SK-N-DZ (cell line): ENCODE results near the gene UNKL.

ENCODE experiments used
- DNase-seq: peaks from one replicate; pipeline ENCODE4 v3.0.0-alpha.2; 2015; ENCODE audit warnings: low spot score

Gene UNKL

DNA sequence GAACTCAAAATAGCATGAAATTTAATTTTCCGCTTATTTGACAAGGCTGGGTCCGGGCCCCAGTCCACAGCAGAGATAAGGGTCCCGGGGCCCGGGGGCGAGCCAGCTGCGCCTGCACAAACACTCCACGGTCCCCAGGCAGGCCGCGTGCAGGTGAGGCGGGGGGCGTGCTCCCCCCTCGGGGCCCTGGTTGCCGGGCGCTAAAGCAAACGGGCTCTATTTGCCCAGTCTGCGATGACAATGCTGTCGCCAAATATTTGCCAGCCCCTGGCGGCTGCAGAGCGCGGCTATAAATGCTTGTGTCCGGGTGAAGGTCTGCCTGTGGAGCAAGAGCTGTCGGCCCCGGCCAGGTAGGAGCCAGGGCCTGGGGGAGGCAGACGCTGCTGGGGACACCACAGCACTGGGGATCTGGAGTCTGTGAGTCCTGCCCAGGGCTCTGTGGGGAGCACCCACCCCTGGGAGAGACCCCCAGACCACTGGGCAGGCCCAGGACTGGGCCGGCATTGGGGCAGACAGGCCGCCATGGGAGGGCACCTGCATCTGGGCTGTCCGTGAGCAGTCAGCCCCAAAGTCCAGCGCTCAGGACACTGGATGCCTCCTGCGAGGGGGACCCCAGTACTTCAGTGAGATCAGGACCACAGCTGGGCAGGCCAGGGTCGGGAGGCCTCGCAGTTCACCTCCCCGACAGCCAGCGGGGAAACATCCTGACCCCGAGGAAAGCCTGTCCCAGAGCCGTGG lies 16.4 kb upstream of the UNKL start, which contains the start of gene PERCC1:
Gene PERCC1, plus strand, starts transcription at position 320 of the 738 bp plus-strand sequence. CDS start 1,516 bp downstream, outside the sequence.
- DNase-seq = peak; percentile 78

DNA sequence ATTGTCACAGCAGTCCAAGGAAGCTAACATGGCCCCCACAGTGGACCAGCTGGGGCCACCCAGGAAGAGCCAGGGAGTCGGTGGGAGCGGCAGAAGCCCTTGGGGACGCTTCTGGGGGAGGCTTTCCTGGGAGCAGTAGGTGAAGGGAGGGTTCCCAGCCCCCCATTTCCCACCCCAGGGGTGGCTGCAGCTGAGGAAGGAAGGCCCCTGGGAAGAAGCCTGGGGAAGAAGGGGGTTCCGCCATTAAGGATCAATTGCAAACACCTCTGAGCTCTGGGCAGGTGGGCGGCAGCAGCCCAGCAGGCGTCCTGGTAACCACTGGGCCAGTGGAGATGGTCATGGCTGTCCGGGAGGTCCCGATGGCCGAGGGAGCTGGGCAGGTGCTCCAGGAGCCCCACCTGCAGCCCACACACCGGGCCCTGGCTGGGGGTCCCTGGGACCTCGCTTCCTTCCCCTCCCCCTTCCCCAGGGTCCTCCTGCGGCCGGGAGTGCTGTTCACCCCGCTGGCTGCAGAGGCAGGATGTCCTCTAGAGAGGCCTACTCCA lies 15.8 kb upstream of the UNKL start:
- no peak for DNase-seq

DNA sequence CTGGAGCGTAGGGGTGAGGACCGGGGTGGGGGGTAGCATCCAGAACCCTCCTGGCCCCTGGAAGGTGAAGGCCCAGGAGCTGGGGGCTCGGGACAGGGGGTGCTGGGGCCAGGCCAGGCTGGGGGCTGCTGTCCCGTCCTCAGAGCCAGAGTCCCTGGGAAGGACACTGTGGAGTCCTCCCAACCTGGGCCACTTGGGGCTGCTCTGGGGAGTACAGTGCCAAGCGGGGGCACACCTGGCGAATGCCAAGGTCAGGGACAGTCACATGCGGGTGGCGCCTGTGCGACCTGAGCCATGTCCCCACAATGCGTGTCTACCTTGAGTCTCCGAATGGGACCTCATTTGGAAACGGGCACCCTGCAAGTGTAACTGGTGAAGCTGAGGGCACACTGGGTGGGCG lies 15.1 kb upstream of the UNKL start:
- DNase-seq = no peak

DNA sequence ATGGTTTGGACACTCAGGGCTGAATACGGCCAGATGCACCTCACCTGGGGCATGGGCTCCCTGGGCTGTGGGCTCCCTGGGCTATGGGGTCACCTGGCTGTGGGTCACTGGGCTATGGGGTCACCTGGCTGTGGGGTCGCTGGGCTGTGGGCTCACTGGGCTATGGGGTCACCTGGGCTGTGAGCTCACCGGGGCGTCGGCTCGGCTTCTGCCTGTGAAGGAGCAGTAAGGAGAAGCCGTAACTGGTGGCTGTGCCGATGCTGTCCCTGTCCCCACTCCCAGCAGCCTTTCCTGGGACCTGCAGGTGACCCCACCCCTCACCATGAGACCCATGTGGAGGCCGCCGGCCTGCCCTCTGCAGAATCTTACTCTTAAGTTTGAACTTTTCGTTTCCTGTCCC lies 14.5 kb upstream of the UNKL start:
- no peak for DNase-seq

DNA sequence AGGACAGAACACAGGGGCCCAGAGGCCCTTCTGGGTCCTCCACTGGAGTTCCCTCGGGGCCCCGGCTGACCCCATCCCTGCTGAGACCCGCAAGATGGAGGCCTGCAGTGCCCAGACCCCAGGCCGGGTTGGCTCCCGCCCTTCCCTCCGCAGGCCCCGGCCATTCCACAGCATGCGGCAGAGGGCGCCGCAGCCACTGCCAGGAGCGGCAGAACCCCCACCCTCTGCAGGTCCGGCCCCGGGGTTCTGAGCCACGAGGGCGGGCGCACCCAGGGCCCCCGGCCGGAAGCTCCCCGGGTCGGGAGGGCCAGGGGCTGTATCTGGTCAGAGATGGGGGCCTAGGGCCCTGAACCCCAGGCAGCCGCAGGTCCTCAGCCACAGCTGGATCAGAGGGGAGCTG lies 14.0 kb upstream of the UNKL start:
- no peak for DNase-seq

DNA sequence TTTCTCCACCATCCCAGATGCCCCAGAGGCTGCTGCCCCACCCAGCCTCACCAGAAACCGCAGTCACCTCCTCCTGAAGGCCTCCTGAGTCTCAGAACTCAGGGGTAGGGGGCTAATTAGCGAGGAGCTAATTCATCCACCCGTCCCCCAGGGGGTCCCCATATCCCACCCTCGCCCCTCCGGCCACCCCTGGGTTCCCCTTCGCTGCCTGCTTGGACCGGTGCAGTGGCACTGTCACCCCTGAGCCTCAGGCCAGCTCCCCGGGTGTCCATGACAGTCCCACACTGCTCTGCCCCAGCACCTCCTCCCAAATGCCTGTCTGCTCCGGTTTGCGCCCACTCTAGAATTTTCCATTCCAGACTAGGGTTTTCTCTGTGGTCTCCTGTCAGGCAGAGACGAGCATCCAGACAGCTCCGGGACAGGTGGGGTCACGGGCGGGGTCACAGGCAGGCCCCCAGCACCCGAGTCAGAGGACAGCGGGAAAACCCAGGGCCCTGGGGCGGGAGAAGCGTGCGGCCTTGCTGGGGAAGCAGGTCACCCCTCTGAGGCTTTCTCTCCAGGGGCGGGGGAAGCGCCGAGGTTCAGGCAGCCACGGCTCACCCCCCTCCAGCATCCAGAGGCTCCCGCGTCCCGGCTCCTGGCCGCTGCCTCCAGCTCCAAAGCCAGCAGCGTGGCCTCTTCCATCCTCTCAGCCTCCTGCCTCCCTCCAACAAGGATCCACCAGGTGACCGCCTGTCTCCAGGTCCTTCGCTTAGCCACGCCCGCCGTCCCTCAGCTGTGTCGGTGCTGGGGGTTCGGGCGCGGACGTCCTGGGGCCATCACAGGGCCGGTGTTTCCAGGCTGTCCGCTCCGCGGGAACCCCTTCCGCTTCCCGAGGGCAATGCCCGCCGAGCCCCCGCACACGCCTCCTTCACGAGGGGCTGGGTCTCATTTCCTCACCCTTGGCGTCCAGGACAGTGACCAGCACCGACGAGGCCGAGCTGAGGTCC lies 13.3 kb upstream of the UNKL start:
- DNase-seq = no peak

DNA sequence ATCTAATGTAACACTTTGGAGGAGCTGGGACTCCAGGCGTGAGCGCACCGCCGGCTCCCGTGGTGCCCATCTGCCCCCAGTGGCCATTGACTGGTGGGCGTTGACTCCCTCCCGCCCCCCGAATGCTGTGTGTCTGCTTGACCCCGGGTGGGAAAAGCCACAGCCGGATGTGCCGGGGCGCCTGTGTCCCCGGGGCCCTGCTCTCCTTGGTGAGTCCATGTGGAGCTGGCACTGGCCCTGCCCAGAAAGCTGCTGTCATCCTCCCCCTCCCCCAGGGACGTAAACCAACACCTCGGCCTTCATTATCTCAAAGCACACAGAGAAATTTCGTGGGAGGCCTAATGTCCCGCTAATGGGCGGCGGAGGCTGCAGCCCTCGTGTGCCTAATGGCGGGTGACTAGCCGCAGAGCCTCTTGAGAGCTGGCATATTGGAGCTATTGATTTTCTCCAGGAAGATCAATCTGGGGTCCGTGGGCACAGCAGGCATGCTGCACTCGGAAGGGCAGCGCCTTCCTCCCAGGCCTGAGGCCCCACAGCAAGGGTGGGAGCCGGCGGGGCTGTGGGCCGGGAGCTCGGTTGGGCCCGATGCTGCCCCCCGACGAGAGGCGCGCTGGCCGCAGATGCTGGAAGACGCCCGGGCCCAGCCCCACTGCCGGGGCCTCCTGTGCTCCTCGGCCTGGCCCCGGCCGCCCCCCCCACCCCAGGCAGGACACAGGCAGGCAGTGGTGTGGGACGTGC lies 12.4 kb upstream of the UNKL start:
- no peak for DNase-seq

DNA sequence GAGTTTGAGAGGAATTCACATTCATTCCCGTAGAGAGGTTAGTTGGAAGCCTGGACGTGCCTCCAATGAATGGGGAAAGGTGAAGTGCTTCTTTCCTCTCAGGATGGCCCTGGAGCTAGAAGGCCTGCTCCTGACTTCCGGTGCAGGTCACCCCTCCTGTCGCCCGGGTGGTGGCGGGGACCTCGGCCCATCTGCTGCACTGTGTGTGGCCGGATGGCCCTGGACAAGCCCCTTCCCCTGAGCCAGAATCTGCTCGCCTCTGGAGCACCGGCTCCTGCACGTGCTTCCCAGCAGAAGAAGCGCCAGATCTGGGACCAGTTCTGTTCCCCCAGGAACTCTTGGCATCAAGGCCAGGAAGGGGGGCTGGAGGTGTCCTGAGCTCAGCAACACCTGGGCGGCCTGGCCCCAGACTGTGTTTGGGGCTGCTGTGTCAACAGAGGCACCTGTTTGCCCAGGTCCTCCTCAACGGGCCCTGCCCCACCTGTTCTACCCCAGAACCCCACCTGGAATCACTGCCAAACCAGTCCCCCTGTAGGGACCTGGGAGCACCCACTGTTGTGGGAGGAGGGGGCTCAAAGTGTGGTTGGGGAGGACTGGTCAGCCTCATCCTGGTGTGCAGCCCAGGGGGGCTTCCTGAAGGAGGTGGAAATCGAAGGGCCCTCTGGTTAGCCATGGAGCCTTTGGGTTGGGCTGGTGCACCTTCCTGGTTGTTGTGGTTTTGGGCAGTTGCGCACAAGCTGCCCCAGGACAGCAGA lies 11.3 kb upstream of the UNKL start:
- no peak for DNase-seq

DNA sequence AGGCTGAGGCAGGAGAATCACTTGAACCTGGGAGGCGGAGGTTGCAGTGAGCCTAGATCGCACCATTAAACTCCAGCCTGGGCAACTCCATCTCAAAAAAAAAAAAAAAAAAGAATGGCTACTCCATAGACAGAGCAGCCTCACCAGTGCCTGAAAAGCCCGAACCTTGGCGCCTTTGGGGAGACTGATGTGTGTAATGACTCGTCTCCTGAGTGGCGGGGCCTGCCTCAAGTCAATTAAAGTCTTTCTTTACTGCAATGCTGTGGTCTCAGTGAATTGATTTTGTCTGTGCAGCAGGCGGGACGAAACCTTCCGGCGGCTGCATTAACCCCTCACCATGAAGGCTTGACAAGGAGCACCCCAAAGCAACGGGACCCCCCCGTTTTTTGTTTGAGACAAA lies 9.5 kb upstream of the UNKL start:
- no peak for DNase-seq

DNA sequence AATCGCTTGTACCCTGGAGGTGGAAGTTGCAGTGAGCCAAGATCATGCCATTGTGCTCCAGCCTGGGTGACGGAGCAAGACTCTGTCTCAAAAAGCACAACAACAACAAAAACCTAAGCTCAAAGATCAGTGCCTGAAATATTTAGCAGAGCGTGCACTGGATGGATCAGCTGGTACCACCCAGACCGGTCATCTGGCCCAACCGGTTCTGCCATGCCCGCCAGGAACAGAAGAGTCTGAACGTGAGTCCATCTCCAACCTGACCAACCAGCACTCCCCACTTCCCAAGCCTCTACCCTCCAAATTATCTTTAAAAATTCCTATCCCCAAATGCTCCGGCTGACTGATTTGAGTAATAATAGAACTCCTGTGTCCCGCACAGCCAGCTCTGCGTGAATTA lies 7.6 kb upstream of the UNKL start:
- DNase-seq = no peak

DNA sequence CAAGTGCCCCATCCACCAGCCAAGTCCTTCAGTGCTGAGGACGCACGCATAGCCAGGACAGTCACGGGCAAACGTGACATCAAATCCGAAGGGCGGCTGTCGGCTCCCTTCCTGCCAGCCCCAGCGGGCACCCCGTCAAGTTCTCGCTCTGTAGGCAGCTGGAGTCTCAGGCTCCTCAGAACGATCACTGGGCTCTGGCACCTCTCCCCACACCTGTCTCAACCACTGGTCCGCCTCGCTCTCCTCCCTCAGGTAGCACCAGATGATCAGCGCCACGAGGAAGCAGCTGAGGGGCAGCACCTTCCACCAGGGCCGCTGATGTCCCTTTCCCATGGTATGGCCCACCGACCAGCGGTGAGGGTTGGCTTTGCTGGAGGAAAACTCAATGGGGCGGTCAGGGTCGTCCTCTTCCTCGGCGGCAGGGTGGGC lies 5.6 kb upstream of the UNKL start:
- DNase-seq = no peak

DNA sequence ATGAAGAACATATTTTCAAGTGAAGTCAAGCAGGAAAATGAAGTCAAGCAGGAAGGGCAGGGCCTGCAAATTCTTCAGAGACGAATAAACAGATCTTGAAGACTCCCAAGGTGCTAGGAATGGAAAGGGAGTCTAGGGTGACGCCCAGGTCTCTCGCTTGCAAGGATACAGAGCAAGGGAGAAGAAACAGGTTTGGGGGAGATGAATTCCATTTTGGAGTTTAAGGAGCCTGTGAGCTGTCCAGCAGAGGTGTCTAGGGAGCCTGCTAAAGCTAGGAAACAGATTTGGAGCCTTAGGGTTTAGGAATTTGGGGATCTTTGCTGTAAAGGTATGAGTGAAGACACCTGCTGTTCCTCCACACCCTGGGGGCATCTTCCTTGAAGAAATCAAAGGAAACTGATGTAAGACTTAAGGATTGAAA lies 2.0 kb upstream of the UNKL start:
- no peak for DNase-seq

DNA sequence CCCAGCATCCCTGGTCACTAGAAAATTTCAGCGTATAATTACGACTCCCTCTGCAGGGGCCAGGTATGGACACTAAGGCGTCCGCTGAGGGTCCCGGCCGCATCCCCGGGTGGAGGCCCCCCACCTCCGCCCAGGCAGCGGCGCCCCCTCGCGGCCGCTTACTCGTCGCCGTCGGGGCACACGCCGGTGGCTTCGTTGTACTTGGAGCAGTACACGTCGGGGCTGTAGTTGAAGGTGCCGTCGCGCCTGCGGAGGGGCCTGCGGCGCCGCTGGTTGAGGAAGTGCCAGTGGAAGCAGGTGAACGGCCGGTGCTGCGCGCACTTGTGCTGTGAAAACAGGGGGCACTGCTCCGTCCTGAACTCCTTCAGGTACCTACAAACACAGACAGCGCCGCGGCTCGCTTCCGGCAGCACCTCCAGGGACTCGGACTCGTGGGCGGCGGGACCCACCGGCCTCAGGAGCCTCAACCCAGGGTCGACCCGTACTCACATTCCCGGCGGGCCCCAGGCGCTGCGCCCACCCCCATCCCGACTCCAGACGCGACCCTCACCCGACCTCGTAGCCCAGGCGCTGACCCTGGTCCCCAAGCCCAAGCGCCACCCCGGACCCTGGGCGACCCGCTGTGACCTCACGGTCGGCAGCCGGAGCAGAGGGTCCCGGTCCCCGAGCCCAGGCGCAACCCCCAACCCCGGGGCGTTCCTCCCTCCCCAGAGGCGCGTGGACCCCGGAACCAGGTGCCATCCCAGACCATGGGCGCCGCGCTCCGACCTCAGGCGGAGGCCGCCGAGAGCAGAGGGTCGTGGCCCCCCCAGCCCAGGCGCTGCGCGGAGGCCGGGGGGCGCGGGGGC lies 596 bp downstream of the UNKL start:
- peak; percentile 66 for DNase-seq

DNA sequence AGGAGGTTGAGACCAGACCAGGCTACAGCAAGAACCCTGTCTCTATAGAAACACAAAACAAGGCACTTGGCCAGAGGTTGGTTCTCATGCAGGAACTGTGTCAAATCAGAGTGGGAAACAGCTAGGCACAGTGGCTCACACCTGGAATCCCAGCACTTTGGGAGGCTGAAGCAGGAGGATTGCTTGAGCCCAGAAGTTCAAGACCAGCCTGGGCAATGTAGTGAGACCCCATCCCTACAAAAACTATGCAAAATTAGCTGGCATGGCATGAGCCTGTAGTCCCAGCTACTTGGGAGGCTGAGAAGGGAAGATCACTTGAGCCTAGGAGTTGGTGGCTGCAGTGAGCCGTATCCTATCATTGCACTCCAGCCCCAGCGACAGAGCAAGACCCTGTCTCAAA lies 1.7 kb downstream of the UNKL start:
- no peak for DNase-seq

DNA sequence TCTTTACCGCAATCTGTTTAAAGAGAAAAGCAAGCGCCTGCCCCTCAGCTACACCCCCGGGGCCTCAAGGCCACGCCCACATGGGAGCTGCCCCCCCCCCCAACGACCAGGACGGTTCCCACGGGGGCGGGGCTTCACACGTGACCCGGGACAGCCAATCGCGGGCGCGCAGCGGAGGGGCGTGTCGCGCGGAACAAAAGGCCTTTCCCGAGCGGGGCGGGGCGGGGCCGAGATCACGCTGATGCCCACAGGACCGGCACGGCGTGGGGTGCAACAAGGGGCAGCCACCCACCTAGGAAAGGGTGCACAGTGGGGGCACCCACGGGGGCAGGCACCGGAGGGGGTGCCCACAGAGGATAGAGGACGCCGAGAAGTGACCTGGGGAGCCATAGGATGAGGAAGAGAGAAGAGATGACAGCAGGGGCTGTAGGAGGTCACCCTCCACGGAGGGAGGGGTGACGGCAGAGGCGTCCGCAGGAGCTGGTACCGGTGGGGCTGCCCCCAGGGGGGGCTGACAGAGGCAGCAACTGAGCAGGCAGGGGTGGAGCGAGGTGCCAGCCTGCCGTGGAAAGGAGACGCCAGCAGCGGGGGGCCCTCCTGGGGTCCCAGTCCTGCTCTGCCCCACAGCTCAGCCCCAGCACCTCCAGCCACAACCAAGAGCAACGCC lies 6.2 kb downstream of the UNKL start:
- DNase-seq = peak; percentile 85

DNA sequence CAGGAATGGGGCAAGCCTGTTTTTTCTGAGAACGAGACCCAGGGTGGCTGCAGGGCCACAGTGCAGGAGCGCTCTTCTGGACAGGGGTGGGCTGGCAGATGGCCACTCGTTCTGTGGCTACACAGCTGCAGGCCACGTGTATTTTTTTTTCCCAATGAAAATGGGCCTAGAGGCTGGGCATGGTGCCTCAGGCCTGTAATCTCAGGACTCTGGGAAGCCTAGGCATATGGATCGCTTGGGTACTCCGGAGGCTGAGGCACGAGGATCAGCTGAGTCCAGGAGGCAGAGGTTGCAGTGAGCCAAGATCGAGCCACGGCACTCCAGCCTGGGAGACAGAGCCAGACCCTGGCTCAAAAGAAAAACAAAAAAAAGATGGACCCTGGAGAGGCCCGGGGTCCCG lies 6.8 kb downstream of the UNKL start:
- no peak for DNase-seq

DNA sequence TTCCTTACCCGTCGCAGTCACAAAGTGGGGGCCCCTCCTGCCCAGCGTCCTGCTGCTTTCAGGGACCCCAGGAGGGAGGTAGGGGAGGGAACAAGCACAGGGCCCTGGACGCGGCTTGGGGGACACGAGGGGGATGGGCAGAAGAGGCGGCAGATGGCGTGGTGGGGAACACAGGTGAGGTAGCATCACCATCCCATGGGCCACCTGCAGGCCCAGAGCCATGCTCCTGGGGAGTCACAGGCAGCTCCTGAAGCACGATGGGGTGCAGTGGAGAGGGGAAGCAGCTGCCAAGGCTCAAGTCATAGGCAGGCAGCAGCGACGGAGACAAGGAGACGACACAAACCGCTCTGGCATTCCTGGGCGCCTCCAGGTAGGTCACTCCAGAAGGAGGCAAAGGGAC lies 10.8 kb downstream of the UNKL start:
- DNase-seq = no peak

DNA sequence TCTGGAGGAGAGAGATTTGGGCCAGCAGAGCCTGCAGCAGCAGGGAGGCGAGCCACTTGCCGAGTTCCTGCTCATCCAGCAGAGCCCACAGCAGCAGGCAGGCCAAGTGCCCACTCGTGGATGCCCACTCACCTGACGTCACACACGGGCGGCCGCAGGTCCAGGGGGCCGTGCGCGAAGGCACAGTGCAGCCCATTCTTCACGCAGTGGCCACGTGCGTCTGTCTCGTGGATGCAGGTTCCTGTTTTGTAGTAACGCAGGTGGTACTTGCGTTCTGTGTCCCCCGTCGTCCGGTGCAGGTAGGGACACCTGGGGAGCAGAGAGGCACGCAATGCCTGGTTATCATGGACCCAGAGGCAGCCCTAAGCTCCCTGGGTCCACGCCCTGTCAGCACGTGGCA lies 11.5 kb downstream of the UNKL start:
- no peak for DNase-seq

DNA sequence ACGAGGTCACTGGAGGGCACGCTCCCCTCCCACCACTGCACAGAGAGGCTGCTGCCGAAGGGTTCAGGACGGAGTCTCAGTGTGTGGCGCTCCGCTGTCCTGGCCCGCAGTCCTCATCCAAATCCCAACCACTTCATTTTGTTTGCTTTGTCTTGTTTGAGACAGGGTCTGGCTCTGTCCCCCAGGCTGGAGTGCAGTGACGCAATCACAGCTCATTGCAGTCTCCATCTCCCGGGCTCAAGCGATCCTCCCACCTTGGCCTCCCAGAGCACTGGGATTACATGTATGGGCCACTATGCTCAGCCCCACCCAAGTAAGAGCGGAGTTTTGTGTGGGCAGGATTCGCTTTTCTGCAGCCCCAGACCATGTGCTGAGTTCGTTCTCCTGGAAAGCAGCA lies 12.7 kb downstream of the UNKL start:
- no peak for DNase-seq
